SK-N-MC (cell line): ENCODE results near the gene ASH1L.

Experiments
- EZH2 ChIP-seq: fragments of 200-600 bp; sonication (generic); IDR thresholded peaks from one replicate; pipeline ENCODE4 v1.6.1; 2017; ENCODE audit warnings: antibody characterized with exemption
- FOXP2 ChIP-seq: optimal IDR thresholded peaks from 2 replicates; pipeline ENCODE3; 2011; ENCODE audit warnings: mild to moderate bottlenecking, moderate library complexity; ENCODE audit not compliant: insufficient read depth; ENCODE audit errors: extremely low read length, control extremely low read depth

DNA sequence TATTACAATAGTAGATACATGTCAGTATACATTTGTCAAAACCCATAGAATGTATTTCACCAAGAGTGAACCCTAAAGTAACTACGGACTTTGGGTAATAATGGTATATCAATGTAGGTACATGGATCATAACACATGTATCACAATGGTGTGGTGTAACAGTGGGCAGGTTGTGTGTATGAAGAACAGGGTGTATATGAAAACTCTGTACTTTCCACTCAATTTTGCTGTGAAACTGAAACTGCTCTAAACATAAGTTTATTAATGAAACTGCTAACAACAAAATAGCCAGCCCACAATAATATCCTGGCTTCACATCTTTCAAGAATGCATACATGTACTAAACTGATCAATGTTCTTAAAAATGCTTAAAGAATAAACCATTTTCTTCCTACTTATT, 151.7 kb downstream of the ASH1L start:
- no peak for TF ChIP-seq EZH2
- TF ChIP-seq FOXP2: no peak
